HG03565 (cell line): ENCODE results near the gene TOMM20.
"Not testable (repeated sequence)": the region's sequence is repeated elsewhere in the genome, so short reads cannot be mapped to it uniquely, and the experiment has no call there.

ENCODE experiments used
- ATAC-seq: cut with Tn5 transposase; IDR thresholded peaks from one replicate; pipeline ENCODE4 v1.9.1; 2021; ENCODE audit warnings: mild to moderate bottlenecking, moderate library complexity; ENCODE audit not compliant: unreplicated experiment

Gene TOMM20

DNA sequence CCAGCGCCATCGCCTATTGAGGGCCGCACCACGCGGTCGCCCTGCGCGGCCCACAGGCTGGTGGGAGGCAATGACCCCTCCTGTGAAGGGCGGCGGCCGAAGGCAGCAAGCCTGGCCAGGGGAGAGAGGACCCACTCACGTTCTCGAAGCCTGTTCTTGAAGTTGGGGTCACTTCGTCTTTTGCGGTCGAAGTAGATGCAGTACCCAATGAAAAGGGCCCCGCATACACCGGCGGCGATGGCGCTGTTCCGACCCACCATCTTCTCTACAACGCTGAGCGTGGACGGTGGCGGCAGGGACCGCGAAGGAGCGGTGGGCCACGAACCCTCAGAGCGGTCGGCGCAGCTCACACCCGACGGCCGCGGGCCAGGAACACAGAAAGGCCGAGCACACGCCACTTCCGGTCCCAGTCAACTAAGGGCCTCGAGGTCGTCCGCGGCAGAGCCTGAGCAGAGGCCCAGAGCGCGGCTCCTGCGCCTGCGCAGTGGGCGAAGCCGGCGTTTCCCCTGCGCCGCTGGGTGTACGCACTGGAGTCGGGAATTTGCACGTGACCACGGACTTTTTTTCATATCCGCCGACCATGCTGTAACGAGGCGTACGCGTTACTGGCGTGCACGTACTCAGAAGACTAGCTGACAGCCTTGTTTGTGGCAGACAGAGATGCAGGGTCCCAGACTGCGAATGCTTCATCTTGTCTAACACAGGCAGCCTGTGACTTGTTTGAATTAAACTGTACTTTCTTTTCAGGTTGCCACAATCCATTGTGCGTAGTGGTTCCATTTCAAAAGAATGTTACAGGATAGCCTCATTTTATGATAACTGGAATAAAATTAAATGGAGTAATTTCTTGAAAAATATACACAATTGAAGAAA lies at the start of gene TOMM20:
Gene TOMM20 (minus strand): TSS at position 382 of the 873 bp plus-strand sequence. CDS start 122 bp downstream, at position 260.
- ATAC-seq: peak; percentile 95

DNA sequence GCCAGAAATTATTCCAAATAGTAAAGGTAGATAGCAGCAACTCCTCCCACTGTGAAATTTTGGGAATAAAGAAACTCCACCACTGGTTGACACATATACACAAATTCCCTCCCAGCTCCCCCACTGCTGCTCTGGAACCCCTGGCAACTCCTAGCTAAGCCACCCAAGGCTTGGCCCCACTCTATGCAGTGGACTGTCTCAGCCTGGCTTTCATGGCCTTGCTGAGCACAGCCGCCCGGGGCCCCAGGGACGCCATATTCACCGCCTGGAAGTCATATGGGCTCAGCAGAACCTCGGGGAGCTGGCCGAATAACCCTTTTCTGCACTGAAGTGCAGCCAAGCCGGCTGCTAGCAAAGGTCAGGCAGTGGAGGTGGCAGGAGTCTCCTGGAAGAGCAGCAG lies 47.8 kb upstream of the TOMM20 start:
- ATAC-seq: no peak

DNA sequence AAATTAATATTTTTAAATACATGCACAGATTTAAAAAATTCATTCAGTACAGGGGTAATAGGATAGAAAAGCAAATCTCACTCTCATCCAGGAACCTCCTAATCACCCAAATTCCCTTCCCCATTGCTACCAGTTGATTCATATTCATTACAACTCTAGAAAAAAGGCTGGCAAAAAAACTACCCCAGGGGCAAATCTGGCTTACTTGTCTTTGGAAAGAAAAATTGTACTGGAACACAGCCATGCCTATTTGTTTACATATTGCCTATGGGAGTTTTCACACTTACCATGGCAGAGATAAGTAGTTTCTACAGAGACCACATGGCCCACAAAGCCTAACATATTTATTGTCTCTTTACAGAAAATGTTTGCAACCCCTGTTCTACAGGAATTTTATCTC lies 41.3 kb upstream of the TOMM20 start:
- ATAC-seq: no peak

DNA sequence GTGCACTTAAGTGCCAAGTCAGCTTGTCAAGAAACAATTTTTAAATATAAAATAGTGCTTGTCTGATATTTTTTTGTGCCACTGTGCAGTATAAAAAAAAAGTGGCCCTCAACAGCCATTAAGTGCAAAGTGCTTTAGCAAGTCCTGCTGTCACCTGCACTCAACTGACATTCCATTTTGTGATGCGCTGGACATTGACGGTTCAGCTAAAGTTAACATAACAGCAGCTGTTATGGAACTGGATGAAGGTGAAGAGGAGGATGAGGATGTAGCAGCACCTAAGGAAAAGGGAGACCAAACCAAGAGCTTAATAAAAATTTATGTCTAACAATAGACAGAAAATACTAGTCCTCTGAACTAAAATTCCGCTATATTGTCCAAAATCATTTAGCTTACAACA lies 39.7 kb upstream of the TOMM20 start:
- no peak for ATAC-seq

DNA sequence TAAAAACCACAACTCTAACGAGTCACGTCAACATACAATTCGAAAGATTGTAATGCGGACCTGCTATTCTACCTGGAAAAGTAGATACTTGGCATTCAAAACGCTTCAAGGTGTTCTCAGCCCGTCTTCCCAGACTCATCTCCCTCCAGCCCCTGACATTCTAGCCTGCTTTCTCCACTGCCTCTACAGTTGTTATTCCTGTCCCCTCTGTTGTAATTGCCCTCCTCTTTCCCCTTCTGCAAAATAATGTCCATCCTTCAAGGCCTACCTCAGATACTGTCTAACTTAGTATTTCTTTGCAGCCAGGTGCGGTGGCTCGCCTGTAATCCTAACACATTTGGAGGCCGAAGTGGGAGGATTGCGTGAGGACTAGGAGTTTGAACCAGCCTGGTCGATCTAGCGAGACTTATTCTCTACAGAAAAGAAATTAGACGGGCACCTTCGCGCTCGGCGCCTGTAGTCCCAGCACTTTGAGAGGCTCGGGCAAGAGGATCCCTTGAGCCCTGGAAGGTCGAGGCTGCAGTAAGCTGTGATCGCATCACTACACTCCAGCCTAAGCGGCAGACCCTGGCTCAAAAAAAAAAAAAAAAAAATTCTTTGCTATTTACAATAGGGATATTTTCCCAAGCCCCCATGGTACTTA lies 33.2 kb upstream of the TOMM20 start:
- no peak for ATAC-seq

DNA sequence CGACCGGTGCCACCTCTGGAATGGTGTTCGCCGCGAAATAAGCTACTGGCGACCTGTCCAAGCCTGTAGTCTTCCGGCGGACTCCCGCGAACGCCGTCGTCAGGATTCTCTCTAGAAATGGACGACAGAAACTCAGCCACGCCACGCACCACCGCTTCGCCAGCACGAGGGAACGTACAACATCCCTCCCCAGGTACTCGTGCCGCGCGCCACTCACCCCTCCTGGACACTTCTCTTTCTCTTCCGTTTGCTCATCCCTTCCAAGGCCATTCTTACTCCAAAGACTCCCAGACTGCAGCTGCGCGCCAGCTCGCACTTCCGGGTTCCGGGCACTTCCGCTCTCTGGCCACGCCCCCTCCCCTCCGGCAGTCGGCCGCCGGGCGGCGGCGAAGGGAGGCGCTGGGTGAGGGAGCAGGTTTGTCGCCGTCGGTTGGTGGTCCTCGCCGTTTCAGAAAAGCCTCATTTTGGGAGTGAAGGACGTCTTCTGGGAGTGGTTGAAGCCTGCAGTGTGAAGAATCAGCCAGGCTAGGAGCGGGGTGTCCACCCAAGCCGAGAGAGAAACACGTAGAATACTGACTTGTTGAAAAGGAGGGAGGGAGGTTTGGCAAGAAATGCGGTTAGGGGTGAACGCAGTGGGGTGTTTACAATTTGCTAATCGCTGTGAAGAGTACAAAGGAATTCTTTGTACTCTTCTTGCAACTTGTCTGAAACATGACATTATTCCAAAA lies 32.5 kb upstream of the TOMM20 start, which contains the start of gene RBM34:
Gene RBM34 (minus strand): TSS at position 294 of the 728 bp plus-strand sequence. CDS start 24 bp downstream, at position 270.
- ATAC-seq: peak; percentile 84

DNA sequence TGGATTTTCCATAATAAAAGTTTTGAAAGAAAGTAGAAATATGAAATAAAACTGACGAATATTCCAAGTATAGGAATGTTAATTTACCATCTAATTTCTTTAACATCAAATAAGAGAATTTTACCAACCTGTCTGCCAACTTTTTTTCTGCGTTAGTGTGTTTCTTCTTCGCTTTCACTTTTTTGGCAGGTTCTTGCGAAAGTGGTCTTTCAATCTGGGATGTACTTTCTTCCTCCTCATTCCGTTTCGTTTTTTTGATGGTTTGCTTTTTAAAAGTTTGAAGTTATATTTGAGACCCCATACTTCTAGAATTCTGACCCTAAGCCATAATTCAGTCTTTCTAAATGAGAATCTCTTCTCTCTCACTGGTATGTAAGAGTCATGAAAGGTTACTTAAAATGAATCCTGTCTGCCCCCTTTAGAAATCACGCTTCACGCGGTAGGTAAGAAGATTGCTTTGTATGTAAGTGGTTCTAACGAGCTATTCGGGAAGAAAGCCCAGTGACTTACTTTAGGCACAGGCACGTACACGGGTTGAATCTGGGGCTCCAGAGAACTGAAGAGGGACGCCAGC lies 31.8 kb upstream of the TOMM20 start:
- ATAC-seq: peak; percentile 16

DNA sequence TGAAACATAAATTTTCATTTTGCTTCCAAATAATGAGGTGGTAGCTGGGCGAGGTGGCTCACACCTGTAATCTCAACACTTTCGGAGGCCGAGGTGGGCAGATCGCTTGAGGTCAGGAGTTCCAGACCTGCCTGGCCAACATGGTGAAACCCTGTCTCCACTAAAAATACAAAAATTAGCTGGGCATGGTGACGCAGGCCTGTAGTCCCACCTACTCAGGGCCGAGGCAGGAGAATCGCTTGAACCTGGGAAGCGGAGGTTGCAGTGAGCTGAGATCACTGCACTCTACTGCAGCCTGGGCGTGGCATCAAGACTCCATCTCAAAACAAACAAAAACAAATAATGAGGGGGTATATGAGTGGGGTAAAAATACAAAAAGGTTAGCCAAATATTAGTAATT lies 31.3 kb upstream of the TOMM20 start:
- not testable (repeated sequence) for ATAC-seq

DNA sequence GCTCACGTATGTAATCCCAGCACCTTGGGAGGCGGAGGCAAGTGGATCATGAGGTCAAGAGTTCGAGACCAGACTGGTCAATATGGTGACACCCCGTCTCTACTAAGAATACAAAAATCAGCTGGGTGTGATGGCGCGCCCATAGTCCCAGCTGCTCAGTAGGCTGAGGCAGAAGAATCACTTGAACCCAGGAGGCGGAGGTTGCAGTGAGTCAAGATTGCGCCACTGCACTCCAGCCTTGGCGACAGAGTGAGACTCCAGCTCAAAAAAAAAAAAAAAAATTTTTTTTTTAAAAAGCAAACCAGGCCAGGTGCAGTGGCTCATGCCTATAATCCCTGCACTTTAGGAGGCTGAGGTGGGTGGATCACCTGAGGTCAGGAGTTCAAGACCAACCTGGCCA lies 30.6 kb upstream of the TOMM20 start:
- ATAC-seq: not testable (repeated sequence)

DNA sequence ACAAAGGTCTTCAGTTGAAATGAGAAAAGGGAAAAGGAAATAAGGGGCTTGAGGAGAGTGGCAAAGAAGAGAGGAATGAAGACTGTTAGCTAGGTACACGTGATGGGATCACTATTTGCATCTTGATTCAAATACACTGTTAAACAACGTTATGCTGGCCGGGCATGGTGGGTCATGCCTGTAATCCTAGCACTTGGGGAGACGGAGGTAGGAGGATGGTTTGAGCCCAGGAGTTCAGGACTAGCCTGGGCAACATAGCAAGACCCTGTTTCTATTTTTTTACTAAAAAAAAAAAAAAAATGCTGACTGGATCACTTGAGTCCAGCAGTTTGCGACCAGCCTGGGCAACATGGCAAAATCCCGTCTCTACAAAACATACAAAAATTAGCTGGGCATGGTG lies 30.0 kb upstream of the TOMM20 start:
- ATAC-seq: no peak

DNA sequence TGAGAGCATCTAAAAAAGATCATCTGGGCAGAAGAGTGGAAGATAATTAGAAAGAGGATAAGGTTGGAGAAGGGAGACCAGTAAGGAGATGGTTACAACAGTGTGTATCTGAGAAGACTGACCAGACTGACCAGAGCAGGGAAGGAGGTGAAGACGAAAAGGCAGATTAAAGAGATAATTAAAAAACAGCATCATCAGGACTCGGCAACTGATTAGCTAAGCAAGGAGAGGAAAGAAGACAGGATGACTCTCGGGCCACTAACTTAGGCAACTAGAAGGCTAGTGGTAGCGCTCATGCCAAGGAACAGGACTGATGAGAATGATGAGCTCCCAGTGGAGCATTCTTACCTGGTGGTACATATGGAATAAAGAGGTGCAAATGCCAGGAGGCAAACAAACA lies 28.5 kb upstream of the TOMM20 start:
- ATAC-seq: no peak

DNA sequence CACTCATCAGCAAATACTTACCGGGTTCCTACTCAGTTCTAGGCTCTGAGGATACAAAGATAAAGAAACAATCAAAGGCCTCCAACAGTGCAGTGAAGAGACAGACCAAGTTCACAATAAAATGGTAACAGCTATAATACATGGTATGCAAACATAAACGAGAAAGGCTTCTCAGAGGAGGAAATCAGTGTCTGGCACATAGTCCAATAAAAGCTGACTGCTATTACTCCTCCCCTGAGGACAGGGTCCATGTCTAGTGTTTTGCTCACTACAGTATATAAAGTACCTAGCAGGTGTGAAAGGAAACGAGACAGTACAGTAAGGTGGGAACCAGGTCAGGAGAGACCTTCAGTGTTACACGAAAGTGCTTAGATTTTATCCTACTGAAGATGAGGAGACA lies 28.1 kb upstream of the TOMM20 start:
- no peak for ATAC-seq

DNA sequence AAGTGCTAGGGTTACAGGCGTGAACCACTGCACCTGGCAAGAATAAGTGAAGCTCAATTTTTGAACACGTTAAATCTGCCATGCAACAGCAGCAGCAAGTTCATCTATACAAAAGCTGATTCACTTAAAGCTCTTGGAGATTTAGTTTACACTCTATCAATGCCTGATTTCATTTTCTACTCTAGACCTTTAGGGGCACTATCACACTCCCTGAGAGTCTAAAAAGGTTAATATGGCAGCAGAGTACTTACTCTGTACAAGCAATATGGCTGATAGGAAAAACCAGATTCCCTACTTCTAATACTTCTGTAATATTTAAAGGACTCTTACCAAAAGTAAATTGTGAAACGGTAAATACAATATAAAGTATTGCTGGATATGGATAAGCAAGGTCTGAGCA lies 27.6 kb upstream of the TOMM20 start:
- ATAC-seq: no peak

DNA sequence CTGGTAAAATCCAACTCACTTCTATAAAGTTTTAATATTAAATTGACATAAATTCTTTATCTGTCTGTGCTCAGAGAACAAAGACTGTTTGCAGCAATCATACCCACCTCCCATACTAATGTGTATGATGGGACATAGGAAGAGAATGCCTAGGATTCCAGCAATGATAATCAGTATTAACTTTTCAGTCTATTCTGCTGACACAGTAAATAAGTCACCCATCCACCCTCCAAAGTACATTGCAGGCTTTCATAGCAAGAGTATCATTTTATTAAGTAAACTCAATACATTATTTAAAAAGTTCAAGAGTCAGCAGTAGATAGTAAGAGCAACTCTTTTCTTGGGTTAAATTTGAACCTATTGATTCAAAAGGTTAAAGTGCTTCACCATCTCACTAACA lies 23.6 kb upstream of the TOMM20 start:
- no peak for ATAC-seq

DNA sequence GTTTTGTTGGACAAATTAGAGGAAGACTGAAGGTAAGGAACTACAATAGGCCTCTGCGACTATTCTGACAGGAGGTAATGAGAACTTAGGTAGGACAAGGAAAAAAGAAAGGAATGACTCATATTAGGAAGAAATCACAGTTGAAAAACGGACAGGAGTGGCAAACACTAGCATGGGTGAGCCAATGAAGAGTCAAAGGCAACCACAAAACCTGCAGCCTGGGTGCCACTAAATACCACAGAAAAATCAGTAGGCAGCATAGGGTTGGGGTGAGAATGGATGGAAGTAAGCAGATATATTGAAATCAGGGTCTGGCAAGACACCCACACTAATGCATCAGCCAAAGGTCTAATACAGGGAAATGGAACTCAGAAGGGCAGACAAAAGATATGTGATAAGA lies 22.4 kb upstream of the TOMM20 start:
- ATAC-seq: no peak

DNA sequence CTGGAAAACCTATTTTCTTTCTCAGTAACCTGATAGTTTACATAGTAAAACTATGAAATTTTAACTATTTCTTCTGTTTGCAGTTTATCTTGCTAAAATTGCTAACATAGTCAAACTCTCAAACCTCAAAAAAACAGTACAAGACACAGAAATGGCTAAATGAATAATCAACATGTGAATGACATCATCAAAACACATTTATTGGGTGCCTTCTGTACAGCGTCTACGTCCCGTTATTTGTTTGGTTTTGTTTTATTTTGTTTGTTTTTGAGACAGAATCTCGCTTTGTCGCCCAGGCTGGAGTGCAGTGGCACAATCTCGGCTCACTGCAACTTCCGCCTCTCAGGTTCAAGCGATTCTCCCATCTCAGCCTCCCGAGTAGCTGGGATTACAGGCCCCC lies 21.2 kb upstream of the TOMM20 start:
- ATAC-seq: no peak

DNA sequence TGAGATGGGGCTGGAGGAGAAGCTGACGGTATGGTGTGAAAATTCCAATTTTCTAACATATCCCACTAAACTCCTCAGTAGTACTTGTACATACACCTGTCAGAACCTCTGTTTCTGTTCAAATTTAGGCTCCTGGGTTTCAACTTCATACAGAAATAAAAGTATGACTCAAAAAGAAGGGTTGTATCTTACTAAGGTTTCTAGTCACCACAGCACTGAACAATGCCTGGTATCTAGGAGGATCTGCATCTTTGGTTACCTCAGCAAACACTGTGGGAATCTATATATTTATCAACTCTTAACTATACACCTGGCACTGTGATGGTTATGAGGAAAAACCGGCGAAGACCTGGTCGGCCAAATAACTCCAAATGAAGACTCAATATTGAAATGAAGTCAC lies 18.6 kb upstream of the TOMM20 start:
- peak; percentile 56 for ATAC-seq

DNA sequence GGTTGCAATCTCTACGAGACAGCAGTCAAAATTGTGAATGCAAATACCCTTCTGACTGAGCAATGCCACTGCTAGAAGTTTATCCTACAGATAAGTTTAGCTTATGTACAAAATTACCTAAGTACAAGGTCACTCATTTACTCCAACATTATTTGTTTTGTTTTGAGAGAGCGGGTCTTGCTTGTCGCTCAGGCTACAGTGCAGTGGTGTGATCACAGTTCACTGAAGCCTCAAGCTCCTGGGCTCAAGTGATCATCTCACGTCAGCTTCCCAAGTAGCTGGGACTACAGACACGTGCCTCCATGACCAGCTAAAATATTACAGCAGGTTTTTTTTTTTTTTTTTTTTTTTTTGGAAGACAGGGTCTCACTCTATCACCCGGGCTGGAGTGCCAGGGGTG lies 17.0 kb upstream of the TOMM20 start:
- no peak for ATAC-seq

DNA sequence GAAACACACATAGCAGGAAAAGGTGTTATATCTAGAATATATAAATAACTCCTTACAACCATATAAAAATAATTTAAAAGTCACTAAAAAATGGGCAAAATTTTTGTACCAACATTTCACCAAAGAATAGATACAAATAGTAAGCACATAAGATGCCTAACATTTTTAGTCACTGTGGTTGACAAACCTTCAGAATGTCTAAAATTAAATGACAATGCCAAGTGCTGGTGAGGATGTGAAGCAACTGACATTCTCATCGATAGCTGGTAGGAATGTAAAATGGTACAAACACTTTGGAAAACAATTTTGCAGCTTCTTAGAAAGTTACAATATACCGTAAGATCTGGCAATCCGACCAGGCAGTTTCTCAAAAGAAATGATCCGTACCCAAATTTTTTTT lies 14.4 kb upstream of the TOMM20 start:
- ATAC-seq: no peak

DNA sequence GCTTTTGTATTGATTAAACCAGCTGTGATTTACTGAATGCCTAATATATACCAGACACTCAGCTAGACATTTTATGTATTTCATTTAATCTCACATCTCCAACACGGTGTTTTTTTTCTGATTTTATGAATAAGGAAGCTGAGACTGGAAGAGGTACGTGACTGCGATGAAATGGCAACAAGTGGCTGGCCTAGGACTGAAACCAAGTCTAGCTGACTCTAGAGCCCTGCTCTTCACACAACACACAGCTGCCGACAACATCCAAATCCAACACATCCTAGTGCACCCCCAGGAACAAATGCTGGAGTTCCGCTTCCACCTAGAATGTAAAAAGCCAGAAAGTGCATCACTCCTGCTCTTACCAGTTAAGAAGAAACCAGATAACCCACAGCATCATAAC lies 10.7 kb upstream of the TOMM20 start:
- ATAC-seq: no peak

DNA sequence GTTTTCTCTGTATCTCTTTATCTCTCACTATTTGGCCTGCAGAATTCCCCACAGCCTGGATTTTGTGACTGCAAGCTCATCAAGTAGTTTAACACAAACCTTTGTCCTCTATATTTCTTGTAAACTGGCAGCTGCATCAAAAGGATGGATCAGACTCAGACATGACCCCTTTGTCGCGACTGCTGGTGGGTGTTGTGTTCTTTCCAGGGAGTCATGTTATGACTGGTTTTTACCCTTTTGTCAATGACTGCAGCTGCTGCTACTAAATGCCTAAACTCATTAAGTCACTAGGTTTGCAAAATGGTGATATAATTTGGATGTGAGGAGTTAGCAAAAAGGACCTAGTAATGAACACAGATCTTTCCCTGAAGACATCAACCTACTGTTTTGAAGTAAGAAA lies 10.2 kb upstream of the TOMM20 start:
- ATAC-seq: no peak
